GM21528 (cell line): ENCODE measurements around the gene DNM3.

Experiments used
- ATAC-seq: cut with Tn5 transposase; IDR thresholded peaks from one replicate; pipeline ENCODE4 v1.9.1; 2021; ENCODE audit warnings: mild to moderate bottlenecking, moderate library complexity; ENCODE audit not compliant: unreplicated experiment, low FRiP score

The DNM3 gene

GRCh38 chr1:171966426-171967220 lies 125.3 kb downstream of the DNM3 start:
- ATAC-seq, result no peak

- ATAC-seq, result no peak
These were observed 127.9 kb downstream of the DNM3 start for GRCh38 chr1:171969226-171969625.

GRCh38 chr1:171969813-171970212 lies 128.5 kb downstream of the DNM3 start:
- no peak for ATAC-seq

- no peak for ATAC-seq
These were observed 131.5 kb downstream of the DNM3 start for GRCh38 chr1:171972846-171973245.

GRCh38 chr1:171973421-171973820 lies 132.1 kb downstream of the DNM3 start:
- no peak for ATAC-seq

GRCh38 chr1:171981303-171981702 lies 140.0 kb downstream of the DNM3 start:
- no peak for ATAC-seq

- no peak for ATAC-seq
These were observed 142.3 kb downstream of the DNM3 start for GRCh38 chr1:171983584-171983983.

- no peak for ATAC-seq
These were observed 143.0 kb downstream of the DNM3 start for GRCh38 chr1:171984262-171984661.

- no peak for ATAC-seq
These were observed 143.7 kb downstream of the DNM3 start for GRCh38 chr1:171984850-171985485.

- ATAC-seq, result no peak
These were observed 144.3 kb downstream of the DNM3 start for GRCh38 chr1:171985639-171986038.

GRCh38 chr1:171988243-171988885 lies 147.1 kb downstream of the DNM3 start:
- no peak for ATAC-seq

- no peak for ATAC-seq
These were observed 149.1 kb downstream of the DNM3 start for GRCh38 chr1:171990371-171990770.

- ATAC-seq, result no peak
These were observed 153.0 kb downstream of the DNM3 start for GRCh38 chr1:171994293-171994692.

- ATAC-seq, result no peak
These were observed 154.3 kb downstream of the DNM3 start for GRCh38 chr1:171995573-171995972.

GRCh38 chr1:171997936-171998335 lies 156.6 kb downstream of the DNM3 start:
- no peak for ATAC-seq

GRCh38 chr1:171998711-171999110 lies 157.4 kb downstream of the DNM3 start:
- ATAC-seq, result no peak

GRCh38 chr1:171999756-172000155 lies 158.5 kb downstream of the DNM3 start:
- no peak for ATAC-seq

- no peak for ATAC-seq
These were observed 160.0 kb downstream of the DNM3 start for GRCh38 chr1:172001288-172001687.

- no peak for ATAC-seq
These were observed 161.5 kb downstream of the DNM3 start for GRCh38 chr1:172002725-172003345.

- ATAC-seq, result no peak
These were observed 162.7 kb downstream of the DNM3 start for GRCh38 chr1:172003766-172004530.
